Measurements from ENCODE around the gene ME3.
A peak's percentile ranks its signal among the peaks of the same experiment; 100 is the strongest.
"Not testable (repeated sequence)": the region's sequence is repeated elsewhere in the genome, so short reads cannot be mapped to it uniquely, and the experiment has no call there.

Gene ME3

DNA sequence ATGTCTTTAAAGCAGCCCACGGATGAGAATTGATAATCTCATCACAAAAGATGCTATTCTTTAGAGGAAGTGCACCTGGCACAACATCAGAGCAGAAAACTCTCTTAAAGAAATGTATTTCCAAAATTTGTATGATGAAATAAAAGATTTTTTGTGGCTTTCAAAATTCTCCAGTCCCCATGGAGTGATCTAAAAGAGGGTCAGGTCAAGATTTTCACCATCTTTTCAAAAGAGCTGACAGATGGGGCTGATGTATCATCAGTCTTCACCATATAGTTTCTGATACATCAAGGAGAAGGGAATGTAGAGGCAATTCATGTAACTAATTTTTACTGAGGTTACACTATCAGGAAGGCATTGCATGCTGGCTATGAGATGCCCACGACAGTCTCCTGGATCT is 11.7 kb downstream of the ME3 start:
- no peak for DNase-seq

GRCh38 chr11:86660088-86660487 is 12.3 kb downstream of the ME3 start:
- no peak for DNase-seq

DNA sequence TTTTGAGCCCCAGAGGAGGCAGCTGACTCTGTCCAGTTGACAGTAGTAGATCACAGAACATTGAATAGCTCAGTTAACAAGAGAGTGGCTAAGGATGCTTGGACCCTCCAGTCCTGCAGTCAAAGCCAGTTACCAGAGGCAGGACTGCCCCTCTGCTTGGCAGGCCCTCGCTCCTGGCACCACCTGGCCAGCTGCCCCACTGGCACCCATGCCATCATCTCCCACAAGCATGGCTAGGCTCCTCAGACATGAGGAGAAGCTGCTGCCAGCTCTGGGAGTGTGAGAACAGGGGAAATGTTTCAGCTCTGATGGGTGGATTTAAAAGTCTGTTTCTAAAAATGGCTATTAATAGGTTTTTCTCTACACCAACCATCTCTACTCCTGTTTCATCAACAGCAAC is 13.9 kb downstream of the ME3 start:
- no peak for DNase-seq

DNA sequence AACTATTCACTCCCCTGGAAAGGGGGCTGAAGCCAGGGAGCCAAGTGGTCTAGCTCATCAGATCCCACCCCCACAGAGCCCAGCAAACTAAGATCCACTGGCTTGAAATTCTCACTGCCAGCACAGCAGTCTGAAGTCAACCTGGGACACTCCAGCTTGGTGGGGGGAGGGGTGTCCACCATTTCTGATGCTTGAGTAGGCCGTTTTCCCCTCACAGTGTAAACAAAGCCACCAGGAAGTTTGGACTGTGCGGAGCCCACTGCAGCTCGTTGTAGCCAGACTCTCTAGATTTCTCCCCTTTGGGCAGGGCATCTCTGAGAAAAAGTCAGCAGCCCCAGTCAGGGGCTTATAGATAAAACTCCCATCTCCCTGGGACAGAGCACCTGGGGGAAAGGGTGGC is 27.2 kb downstream of the ME3 start:
- DNase-seq, result peak; percentile 47

DNA sequence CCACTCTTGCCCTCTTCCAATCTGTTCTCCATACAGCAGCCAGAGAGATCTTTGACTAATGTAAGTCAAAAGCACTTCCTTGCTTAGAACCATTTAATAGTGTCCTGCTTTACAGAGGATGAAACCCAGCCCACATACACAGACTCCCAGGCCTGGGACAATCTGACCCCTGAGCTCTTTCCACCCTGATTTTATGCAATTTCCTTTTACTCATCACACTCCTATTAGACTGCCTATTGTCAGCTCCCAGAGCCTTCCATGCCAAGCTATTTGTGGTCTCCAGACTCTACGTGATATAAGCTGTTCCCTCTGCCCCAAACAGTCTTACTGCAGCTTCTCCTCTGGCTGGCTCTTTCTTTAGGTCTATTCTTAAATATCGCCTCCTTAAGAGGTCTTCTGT is 28.1 kb downstream of the ME3 start:
- no peak for DNase-seq

GRCh38 chr11:86641537-86642261 is 30.7 kb downstream of the ME3 start:
- DNase-seq, result no peak

DNA sequence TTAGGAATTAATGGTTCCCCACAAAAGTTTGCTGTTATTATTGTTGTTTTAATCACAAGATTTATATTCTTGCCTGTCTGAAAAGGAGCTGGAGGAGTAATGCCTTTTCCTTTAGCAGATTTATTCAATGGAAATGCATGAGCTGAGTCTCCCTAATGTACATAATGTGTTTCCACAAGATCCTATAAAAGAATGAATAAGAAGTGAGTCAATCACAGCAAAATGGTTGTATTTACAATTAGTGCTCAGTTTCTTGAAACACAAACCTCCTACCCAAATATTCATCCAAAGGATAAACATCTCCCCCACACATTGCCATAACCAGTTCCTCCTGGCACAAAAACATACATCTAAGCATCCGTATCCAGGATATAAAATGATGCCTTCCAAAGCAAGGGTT is 33.3 kb downstream of the ME3 start:
- DNase-seq, result no peak

- no peak for DNase-seq
These were observed 33.7 kb downstream of the ME3 start for GRCh38 chr11:86638673-86639072.

- no peak for DNase-seq
These were observed 34.4 kb downstream of the ME3 start for GRCh38 chr11:86637988-86638387.

- DNase-seq, result peak; percentile 31
These were observed 36.1 kb downstream of the ME3 start for GRCh38 chr11:86636275-86636674.

GRCh38 chr11:86632499-86633269 is 39.7 kb downstream of the ME3 start:
- peak; percentile 88 for DNase-seq

DNA sequence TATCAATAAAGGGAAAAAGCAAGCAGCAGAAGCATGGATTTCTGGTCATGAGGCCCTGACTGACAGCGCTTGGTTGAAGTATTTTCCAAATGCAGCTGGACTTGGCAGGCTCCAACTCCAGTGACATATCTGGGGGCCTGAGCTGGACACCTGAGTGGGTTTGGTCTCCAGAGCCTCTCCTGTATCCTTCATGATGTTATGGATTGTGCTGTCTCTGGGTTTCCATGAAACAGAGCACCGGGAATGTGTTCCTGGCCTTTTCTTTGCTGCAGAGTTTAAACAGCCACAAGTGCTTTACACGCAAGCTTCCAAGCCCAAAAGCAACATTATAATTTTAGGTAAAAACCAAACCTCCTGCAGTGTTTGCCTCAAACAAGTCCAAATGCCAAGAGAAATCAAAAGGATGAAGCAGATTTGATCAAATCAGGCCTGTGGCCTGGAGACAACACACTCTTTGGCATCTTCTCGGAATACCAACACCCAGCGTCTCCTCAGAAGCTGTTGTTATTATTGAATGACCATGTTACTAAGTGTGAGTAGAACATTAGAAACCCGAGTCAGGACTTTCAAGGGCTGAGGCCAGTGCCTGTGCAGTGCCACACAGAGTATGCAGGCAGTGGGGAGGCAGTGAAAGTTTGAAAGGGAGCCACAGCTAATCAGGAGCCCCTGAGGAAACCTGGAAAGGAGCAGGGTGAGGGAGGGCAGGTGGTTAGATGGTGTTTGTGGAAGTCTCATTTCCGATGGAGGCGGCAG is 42.0 kb downstream of the ME3 start:
- DNase-seq, result no peak

GRCh38 chr11:86629045-86629706 is 43.2 kb downstream of the ME3 start:
- DNase-seq, result no peak

- DNase-seq, result no peak
These were observed 44.5 kb downstream of the ME3 start for GRCh38 chr11:86627776-86628455.

DNA sequence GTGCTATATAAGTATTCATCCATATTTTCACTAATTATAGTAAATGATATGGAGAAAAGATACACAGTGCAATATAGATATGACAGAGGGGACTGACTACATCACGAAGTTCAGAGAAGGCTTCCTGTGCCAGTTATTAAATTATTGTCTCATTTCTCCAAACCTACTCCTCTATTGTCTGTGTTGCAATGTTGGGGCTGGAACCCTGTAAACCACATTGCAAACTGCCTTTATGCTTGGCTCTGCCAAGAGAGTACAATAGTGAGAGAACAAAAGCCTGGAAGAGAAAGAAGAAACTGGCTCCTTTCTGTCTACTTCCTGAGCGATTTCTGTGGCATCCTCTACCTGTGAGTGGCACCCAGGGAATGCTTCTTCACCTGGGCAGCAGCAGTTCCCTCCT is 46.4 kb downstream of the ME3 start:
- no peak for DNase-seq

DNA sequence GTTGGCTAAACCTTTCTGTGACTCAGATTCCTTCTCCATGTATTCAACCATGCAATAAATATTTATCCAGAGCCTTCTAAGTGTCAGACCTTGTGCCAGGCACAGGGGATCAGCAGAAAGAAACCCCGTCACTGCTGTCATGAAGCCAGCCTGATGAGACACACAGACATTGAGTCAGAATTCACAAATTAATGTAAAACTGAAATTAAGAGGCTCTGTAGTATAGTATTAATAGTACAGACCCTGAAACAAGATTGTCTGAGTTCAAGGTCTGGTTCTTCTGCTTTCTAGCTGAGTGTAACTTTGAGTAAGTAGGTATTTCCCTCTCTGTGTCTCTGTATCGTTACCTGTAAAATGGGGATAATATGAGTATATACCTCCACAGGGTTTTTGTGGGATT is 46.9 kb downstream of the ME3 start:
- DNase-seq, result no peak

DNA sequence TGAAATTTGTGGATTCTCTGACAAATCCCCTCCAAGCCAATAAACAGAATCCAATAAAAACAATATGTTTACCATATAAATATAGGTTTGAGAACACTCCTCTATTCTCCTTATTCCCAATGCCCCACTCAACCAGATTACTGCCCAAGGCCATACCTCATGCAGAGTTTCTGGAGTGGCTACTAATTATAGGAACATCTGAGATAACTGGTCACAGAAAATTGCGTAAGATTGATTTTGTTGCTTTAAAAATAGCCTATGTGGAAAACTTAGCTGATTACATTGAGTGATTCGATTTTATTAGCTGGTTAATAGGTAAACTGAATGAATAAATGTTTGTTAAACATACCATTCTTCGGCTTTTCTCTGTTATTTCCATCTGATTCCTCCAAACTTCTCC is 48.0 kb downstream of the ME3 start:
- DNase-seq, result no peak

DNA sequence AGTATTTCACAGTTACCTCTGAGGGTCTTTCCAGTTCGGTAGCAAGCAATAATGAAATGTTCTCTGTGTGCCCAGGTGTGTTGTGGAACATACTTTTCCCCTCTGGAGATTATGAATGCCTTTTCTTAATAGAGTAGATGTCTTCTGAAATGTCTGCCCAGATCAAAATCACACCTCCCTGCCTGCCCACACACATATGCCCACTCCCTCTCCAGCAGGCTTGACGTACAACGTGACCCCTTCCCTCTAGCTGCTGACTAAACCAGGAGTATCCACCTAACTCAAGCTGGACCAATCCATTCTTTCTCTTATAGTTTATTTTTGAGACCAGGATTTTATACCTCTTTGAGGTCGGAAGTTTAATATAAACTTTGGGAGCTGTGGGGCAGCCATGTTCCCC is 48.7 kb downstream of the ME3 start:
- DNase-seq, result no peak

GRCh38 chr11:86623041-86623621 is 49.3 kb downstream of the ME3 start:
- DNase-seq, result no peak

- no peak for DNase-seq
These were observed 50.6 kb downstream of the ME3 start for GRCh38 chr11:86621854-86622253.

GRCh38 chr11:86620891-86621521 is 51.4 kb downstream of the ME3 start:
- no peak for DNase-seq

- not testable (repeated sequence) for DNase-seq
These were observed 53.0 kb downstream of the ME3 start for GRCh38 chr11:86619428-86619827.

Measured in DMS53 (cell line).